CD4-positive, alpha-beta T cell (primary cell): Measurements from ENCODE around the gene LACTB. TPM values are rescaled to one million over a fixed set of nuclear protein-coding genes. Genes with fewer than 3 reads are reported as not detected.
A peak's percentile ranks its signal among the peaks of the same experiment; 100 is the strongest.

Source experiments
- ATAC-seq: fragments of 200-7000 bp; cut with Tn5 transposase; one replicate; pipeline ENCODE4 v1.10.0; 2022; ENCODE audit warnings: mild to moderate bottlenecking; ENCODE audit not compliant: poor library complexity
- CTCF ChIA-PET: fragments of 350-600 bp; sonication (Branson Sonifier 250); formaldehyde crosslinking; loops from one replicate; lab custom pipeline; 2021; ENCODE audit warnings: antibody characterized with exemption, inconsistent platforms; lab: Charles Lee
- POLR2A ChIA-PET: fragments of 350-600 bp; sonication (Branson Sonifier 250); formaldehyde crosslinking; loops from one replicate; lab custom pipeline; 2021; ENCODE audit warnings: antibody characterized with exemption, inconsistent platforms; lab: Charles Lee
- DNase-seq, 14 experiments: peaks; one replicate each; pipeline ENCODE4 v3.0.0-alpha.2; 2013 to 2020; ENCODE audit warnings: mixed read lengths in 2 of 14
- H3K27ac ChIP-seq, 2 donors: one replicate each; pipeline versions ENCODE4 v1.5.1 to v1.7.0; 2013; ENCODE audit warnings: low read length in 2 of 2, low read depth in 1 of 2, mild to moderate bottlenecking in 1 of 2
- H3K27me3 ChIP-seq, 2 experiments: 1 replicate in 1 of 2; 2 replicates in 1 of 2; pipeline versions ENCODE4 v1.6.1 to v1.7.0; 2013; ENCODE audit warnings: low read length in 2 of 2, control low read depth in 1 of 2, mild to moderate bottlenecking in 1 of 2, moderate library complexity in 1 of 2; ENCODE audit not compliant: insufficient read depth in 2 of 2, control insufficient read depth in 1 of 2
- H3K36me3 ChIP-seq: one replicate; pipeline ENCODE4 v1.6.1; 2013; ENCODE audit warnings: low read length, control low read depth; ENCODE audit not compliant: insufficient read depth
- H3K4me1 ChIP-seq: one replicate; pipeline ENCODE4 v1.6.1; 2013; ENCODE audit warnings: low read length, control low read depth; ENCODE audit not compliant: insufficient read depth
- H3K4me3 ChIP-seq: one replicate; pipeline ENCODE4 v1.5.1; 2013; ENCODE audit warnings: mild to moderate bottlenecking, low read length, moderate library complexity
- H3K9me3 ChIP-seq, 2 experiments: 1 replicate in 1 of 2; 2 replicates in 1 of 2; pipeline versions ENCODE4 v1.6.1 to v1.7.0; 2013; ENCODE audit warnings: low read length in 2 of 2, mild to moderate bottlenecking in 2 of 2, control low read depth in 1 of 2, moderate library complexity in 1 of 2; ENCODE audit not compliant: control insufficient read depth in 1 of 2, insufficient read depth in 1 of 2
- H3K27ac Mint-ChIP-seq: one replicate; pipeline ENCODE4 v1.8.0; 2020; ENCODE audit warnings: mixed read lengths
- H3K27me3 Mint-ChIP-seq: one replicate; pipeline ENCODE4 v1.8.0; 2021; ENCODE audit warnings: mixed read lengths
- H3K36me3 Mint-ChIP-seq: one replicate; pipeline ENCODE4 v1.8.0; 2021; ENCODE audit warnings: low read depth, mixed read lengths
- H3K4me1 Mint-ChIP-seq: one replicate; pipeline ENCODE4 v1.8.0; 2021; ENCODE audit warnings: low read depth, mixed read lengths
- H3K4me3 Mint-ChIP-seq: one replicate; pipeline ENCODE4 v1.8.0; 2020; ENCODE audit warnings: mild to moderate bottlenecking, mixed read lengths
- H3K9me3 Mint-ChIP-seq: one replicate; pipeline ENCODE4 v1.8.0; 2020; ENCODE audit warnings: mixed read lengths
- intact Hi-C, 2 experiments: fragments of 100-400 bp; cut with DNase I in 1 of 2; cut with micrococcal nuclease in 1 of 2; formaldehyde crosslinking; loops; one replicate each; pipeline versions ENCODE4 v1.15.1 to v1.9.0; 2023 to 2025; cut with DNase I, micrococcal nuclease
- total RNA-seq, 174 experiments: library from RNA in 2 of 174; stranded (reverse) in 2 of 174; gene quantifications; one replicate each; pipeline ENCODE4 v1.2.3 and lab custom pipeline; 2021 to 2026
- TF ChIP-seq, protein P1 (sequence below): fragments of 200-600 bp; IDR thresholded peaks from one replicate; pipeline ENCODE4 v1.8.0; 2022; ENCODE audit warnings: antibody characterized with exemption, mild to moderate bottlenecking

LACTB gene
- total RNA-seq, 2 experiments from 2014 or later, result 6.9 to 7.0 TPM

DNA sequence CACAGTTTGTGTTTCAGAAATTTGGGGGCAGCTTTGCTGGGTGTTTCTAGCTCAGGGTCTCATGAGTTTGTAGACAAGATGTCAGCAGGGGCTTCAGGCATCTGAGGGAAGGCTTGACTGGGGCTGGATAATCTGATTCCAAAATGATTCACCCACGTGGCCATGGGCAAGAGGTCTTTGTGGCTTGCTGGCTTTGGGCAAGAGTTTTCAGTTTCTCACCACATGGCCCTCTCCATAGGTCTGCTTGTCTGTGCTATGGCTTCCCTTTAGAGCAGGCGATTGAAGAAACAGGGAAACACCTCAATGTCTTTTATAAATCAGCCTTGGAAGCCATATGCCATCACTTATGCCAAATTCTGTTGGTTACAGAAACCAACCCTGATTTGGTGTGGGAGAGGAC, 23.8 kb downstream of the LACTB start:
- ATAC-seq, result no peak
- Histone ChIP-seq H3K27ac (no peak overlapping the region), H3K4me1 (no peaks in the 10 kb centered on the region), H3K36me3 (peaks cover 13% of the 10 kb centered on the region), H3K27me3 (no peaks in the 10 kb centered on the region), H3K4me3 (no peak overlapping the region), H3K9me3 (no peaks in the 10 kb centered on the region)
- peaks cover 27% of the 10 kb centered on the region for H3K36me3 Mint-ChIP-seq
- TF ChIP-seq, protein P1, sequence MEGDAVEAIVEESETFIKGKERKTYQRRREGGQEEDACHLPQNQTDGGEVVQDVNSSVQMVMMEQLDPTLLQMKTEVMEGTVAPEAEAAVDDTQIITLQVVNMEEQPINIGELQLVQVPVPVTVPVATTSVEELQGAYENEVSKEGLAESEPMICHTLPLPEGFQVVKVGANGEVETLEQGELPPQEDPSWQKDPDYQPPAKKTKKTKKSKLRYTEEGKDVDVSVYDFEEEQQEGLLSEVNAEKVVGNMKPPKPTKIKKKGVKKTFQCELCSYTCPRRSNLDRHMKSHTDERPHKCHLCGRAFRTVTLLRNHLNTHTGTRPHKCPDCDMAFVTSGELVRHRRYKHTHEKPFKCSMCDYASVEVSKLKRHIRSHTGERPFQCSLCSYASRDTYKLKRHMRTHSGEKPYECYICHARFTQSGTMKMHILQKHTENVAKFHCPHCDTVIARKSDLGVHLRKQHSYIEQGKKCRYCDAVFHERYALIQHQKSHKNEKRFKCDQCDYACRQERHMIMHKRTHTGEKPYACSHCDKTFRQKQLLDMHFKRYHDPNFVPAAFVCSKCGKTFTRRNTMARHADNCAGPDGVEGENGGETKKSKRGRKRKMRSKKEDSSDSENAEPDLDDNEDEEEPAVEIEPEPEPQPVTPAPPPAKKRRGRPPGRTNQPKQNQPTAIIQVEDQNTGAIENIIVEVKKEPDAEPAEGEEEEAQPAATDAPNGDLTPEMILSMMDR, result no peak
- no peak overlapping the region for H3K4me3 Mint-ChIP-seq
- no peak overlapping the region for H3K27ac Mint-ChIP-seq
- intact Hi-C loops, result no loop called here
- no peaks in the 10 kb centered on the region for H3K9me3 Mint-ChIP-seq
- no peak for DNase-seq
- H3K4me1 Mint-ChIP-seq, result peaks cover 8% of the 10 kb centered on the region
- ChIA-PET CTCF (no interaction called here), POLR2A (interaction anchor here (1.4 kb wide), 1 partner anchor 9 kb away, joined by 5 read pairs; no protein-coding TSS in a partner anchor)
- H3K27me3 Mint-ChIP-seq, result no peaks in the 10 kb centered on the region

DNA sequence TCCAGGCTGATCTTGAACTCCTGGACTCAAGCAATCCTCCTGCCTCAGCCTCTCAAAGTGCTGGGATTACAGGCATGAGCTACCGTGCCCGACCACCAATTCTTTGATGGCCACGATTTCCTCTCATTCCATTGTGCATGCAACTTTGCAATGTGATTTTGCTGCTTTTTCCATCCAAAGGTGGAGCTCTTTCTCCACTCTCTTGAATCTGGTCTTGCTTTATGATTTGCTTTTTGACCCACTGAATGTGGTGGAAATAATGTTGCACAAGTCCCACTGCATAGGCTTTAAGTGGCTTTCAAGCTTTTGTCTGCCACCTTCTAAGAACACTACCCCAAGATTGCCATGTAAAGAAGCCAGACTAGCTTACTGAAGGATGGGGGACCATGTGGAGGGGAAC, 25.0 kb downstream of the LACTB start:
- ChIA-PET POLR2A (interaction anchor here (0.7 to 2.8 kb wide), 7 partner anchors 10 to 98 kb away, joined by 3 to 13 read pairs (median 4); partner anchors contain the start of gene RPS27L), CTCF (interaction anchor here (0.8 to 1.5 kb wide), 4 partner anchors 9 to 99 kb away, joined by 3 to 7 read pairs (median 4); no protein-coding TSS in a partner anchor)
- no peak for ATAC-seq
- H3K36me3 ChIP-seq, result peaks cover 13% of the 10 kb centered on the region
- Mint-ChIP-seq H3K36me3 (peaks cover 33% of the 10 kb centered on the region), H3K4me1 (peaks cover 12% of the 10 kb centered on the region), H3K27ac (no peak overlapping the region), H3K4me3 (no peak overlapping the region), H3K9me3 (no peaks in the 10 kb centered on the region), H3K27me3 (no peaks in the 10 kb centered on the region)
- H3K27me3 ChIP-seq, result no peaks in the 10 kb centered on the region
- H3K4me3 ChIP-seq, result no peak overlapping the region
- DNase-seq, result peak in 1 of 14 experiments; percentile 6
- H3K9me3 ChIP-seq, result no peaks in the 10 kb centered on the region
- intact Hi-C loops, result no loop called here
- no peaks in the 10 kb centered on the region for H3K4me1 ChIP-seq
- TF ChIP-seq, protein P1, result no peak
- no peak overlapping the region for H3K27ac ChIP-seq

DNA sequence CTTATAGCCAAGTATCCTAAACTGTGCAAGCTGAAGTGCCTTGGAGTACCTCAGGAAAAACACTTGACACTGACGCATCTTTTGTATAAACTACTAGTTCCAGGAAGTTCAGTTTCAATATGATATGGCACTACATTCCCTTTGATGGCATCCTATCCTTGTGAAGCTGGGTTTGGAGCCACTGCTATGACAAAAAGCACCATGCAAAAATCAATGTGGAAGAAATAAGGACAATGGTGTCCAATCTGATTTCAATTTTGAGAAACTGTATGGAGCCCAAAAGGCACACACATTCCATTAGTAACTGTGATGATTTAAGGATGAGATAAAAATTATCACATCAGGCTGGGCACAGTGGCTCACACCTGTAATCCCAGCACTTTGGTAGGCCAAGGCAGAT, 30.0 kb downstream of the LACTB start:
- H3K27ac Mint-ChIP-seq, result no peak overlapping the region
- POLR2A ChIA-PET, result no interaction called here
- peaks cover 60% of the 10 kb centered on the region for H3K36me3 Mint-ChIP-seq
- TF ChIP-seq, protein P1, result no peak
- Histone ChIP-seq H3K4me3 (no peak overlapping the region), H3K9me3 (no peaks in the 10 kb centered on the region), H3K27ac (no peak overlapping the region), H3K36me3 (peaks cover 27% of the 10 kb centered on the region), H3K4me1 (no peaks in the 10 kb centered on the region), H3K27me3 (no peaks in the 10 kb centered on the region)
- no peaks in the 10 kb centered on the region for H3K27me3 Mint-ChIP-seq
- CTCF ChIA-PET, result interaction anchor here (1.4 kb wide), 1 partner anchor 37 kb away, joined by 3 read pairs; no protein-coding TSS in a partner anchor
- no peaks in the 10 kb centered on the region for H3K9me3 Mint-ChIP-seq
- no peak for DNase-seq
- intact Hi-C loops, result no loop called here
- H3K4me3 Mint-ChIP-seq, result no peak overlapping the region
- no peak for ATAC-seq
- peaks cover 39% of the 10 kb centered on the region for H3K4me1 Mint-ChIP-seq
